ENCODE measurements around the gene FES. TPM values are rescaled to one million over a fixed set of nuclear protein-coding genes. Genes with fewer than 3 reads are reported as not detected.

FES gene
- total RNA-seq, 3 donors from 2014 or later (not counting 1 experiment from before 2014, with no cell fraction given), result 35.8 to 70.3 (median 52.5) TPM

Other genes starting within 250 kb of the FES start
- gene BLM, start 167.2 kb upstream of the FES start, total RNA-seq, result 10 to 100 TPM in 2 of 3 donors, 1 to 10 TPM in 1; 9.9 to 15.9 (median 14.1) TPM
- 100 to 1,000 TPM; 110 to 178 (median 172) TPM for gene FURIN, start 15.9 kb upstream of the FES start, total RNA-seq
- gene MAN2A2, start 18.8 kb downstream of the FES start, total RNA-seq, result 100 to 1,000 TPM; 158 to 200 (median 177) TPM
- 10 to 100 TPM; 11.2 to 14.5 (median 12.1) TPM for gene HDDC3, start 48.0 kb downstream of the FES start, total RNA-seq
- gene UNC45A, start 50.8 kb downstream of the FES start, total RNA-seq, result 10 to 100 TPM; 39.0 to 58.1 (median 51.5) TPM
- gene RCCD1, start 70.4 kb downstream of the FES start, total RNA-seq, result 1 to 10 TPM; 4.2 to 5.4 (median 5.1) TPM
- 10 to 100 TPM; 18.9 to 25.1 (median 23.3) TPM for gene PRC1, start 110.0 kb downstream of the FES start, total RNA-seq
- 10 to 100 TPM; 19.8 to 28.6 (median 24.9) TPM for gene VPS33B, start 138.1 kb downstream of the FES start, total RNA-seq
- gene SV2B, start 215.8 kb downstream of the FES start, total RNA-seq, result not detected